Panc1 (cell line): ENCODE measurements around the gene LPAR2.

Experiments
- POLR2AphosphoS5 ChIP-seq: IDR thresholded peaks from 2 replicates; pipeline ENCODE4 v1.6.1; 2012; ENCODE audit warnings: mild to moderate bottlenecking, low read depth, low read length, moderate library complexity
- SIN3A ChIP-seq: IDR thresholded peaks from 2 replicates; pipeline ENCODE4 v1.6.1; 2012; ENCODE audit warnings: low read depth, mild to moderate bottlenecking, low read length, moderate library complexity, borderline replicate concordance; ENCODE audit not compliant: insufficient read depth
- TCF7L2 ChIP-seq: IDR thresholded peaks from 2 replicates; pipeline ENCODE4 v1.6.1; 2011; ENCODE audit warnings: mild to moderate bottlenecking, low read depth, low read length, inconsistent platforms
- TF ChIP-seq, protein P1 (sequence below): fragments of 450-650 bp; IDR thresholded peaks from 2 replicates; pipeline ENCODE4 v1.5.1; 2017; ENCODE audit warnings: mild to moderate bottlenecking
- TF ChIP-seq, protein P2 (sequence below), 2 experiments: IDR thresholded peaks; 2 replicates each; pipeline ENCODE4 v1.6.1; 2011 to 2012; ENCODE audit warnings: low read depth in 2 of 2, control low read depth in 1 of 2, low read length in 1 of 2, mild to moderate bottlenecking in 1 of 2, moderate library complexity in 1 of 2; ENCODE audit not compliant: insufficient read depth in 1 of 2

DNA sequence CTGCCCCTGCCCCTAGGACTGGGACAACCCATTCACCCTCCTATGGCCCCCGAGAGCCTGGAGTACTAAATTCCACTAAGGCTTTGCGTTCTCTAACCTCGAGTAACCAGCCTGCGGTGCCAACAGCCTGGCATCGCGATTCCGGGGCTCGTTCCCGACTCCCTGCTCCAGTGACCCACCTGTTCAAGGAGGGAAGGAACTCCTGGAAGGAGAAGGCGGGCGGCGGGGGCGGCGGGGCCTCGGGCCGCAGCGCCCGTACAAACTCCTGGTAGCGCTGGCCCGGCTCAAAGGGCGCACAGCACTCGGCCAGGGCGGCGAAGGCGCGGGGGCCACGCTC, 9.1 kb upstream of the LPAR2 start:
- TF ChIP-seq, protein P1, sequence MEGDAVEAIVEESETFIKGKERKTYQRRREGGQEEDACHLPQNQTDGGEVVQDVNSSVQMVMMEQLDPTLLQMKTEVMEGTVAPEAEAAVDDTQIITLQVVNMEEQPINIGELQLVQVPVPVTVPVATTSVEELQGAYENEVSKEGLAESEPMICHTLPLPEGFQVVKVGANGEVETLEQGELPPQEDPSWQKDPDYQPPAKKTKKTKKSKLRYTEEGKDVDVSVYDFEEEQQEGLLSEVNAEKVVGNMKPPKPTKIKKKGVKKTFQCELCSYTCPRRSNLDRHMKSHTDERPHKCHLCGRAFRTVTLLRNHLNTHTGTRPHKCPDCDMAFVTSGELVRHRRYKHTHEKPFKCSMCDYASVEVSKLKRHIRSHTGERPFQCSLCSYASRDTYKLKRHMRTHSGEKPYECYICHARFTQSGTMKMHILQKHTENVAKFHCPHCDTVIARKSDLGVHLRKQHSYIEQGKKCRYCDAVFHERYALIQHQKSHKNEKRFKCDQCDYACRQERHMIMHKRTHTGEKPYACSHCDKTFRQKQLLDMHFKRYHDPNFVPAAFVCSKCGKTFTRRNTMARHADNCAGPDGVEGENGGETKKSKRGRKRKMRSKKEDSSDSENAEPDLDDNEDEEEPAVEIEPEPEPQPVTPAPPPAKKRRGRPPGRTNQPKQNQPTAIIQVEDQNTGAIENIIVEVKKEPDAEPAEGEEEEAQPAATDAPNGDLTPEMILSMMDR, result no peak
- TF ChIP-seq POLR2AphosphoS5 (no peak), TCF7L2 (no peak), SIN3A (no peak)
- TF ChIP-seq, protein P2, sequence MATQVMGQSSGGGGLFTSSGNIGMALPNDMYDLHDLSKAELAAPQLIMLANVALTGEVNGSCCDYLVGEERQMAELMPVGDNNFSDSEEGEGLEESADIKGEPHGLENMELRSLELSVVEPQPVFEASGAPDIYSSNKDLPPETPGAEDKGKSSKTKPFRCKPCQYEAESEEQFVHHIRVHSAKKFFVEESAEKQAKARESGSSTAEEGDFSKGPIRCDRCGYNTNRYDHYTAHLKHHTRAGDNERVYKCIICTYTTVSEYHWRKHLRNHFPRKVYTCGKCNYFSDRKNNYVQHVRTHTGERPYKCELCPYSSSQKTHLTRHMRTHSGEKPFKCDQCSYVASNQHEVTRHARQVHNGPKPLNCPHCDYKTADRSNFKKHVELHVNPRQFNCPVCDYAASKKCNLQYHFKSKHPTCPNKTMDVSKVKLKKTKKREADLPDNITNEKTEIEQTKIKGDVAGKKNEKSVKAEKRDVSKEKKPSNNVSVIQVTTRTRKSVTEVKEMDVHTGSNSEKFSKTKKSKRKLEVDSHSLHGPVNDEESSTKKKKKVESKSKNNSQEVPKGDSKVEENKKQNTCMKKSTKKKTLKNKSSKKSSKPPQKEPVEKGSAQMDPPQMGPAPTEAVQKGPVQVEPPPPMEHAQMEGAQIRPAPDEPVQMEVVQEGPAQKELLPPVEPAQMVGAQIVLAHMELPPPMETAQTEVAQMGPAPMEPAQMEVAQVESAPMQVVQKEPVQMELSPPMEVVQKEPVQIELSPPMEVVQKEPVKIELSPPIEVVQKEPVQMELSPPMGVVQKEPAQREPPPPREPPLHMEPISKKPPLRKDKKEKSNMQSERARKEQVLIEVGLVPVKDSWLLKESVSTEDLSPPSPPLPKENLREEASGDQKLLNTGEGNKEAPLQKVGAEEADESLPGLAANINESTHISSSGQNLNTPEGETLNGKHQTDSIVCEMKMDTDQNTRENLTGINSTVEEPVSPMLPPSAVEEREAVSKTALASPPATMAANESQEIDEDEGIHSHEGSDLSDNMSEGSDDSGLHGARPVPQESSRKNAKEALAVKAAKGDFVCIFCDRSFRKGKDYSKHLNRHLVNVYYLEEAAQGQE (IDR thresholded peaks at IDR 0.05; ENCODE audit: insufficient read depth in 1 of 2, low read depth in 2 of 2, low read length in 1 of 2), result no peak
